GM19328 (cell line): Measurements from ENCODE around the gene CALR3.
"Not testable (repeated sequence)": the region's sequence is repeated elsewhere in the genome, so short reads cannot be mapped to it uniquely, and the experiment has no call there.

Source experiments
- ATAC-seq: cut with Tn5 transposase; IDR thresholded peaks from one replicate; pipeline ENCODE4 v1.9.1; 2021; ENCODE audit warnings: mild to moderate bottlenecking, moderate library complexity; ENCODE audit not compliant: unreplicated experiment

The CALR3 gene, protein sequence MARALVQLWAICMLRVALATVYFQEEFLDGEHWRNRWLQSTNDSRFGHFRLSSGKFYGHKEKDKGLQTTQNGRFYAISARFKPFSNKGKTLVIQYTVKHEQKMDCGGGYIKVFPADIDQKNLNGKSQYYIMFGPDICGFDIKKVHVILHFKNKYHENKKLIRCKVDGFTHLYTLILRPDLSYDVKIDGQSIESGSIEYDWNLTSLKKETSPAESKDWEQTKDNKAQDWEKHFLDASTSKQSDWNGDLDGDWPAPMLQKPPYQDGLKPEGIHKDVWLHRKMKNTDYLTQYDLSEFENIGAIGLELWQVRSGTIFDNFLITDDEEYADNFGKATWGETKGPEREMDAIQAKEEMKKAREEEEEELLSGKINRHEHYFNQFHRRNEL

GRCh38 chr19:16495982-16496612 lies at the start of gene CALR3, which contains the start of gene C19orf44:
CALR3 (minus strand) TSS chr19:16496167; CDS start chr19:16496129, 38 bp downstream.
C19orf44 (plus strand) TSS chr19:16496394; CDS start chr19:16500793, 4,399 bp downstream.
- peak; percentile 98 for ATAC-seq

GRCh38 chr19:16544473-16545231 lies 48.7 kb upstream of the CALR3 start:
- no peak for ATAC-seq

DNA sequence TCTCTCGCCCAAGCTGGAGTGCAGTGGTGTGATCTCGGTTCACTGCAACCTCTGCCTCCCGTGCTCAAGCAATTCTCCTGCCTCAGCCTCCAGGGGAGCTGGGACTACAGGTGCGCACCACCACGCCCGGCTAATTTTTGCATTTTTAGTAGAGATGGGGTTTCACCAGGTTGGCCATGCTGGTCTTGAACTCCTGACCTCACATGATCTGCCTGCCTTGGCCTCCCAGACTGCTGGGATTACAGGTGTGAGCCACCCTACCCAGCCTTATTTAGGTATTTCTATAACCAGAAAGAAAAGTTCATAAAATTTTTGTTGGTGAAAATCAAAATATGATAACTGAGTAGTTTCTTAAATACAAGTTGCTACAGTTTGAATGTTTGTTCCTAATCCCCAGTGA lies 47.8 kb upstream of the CALR3 start:
- ATAC-seq, result not testable (repeated sequence)

DNA sequence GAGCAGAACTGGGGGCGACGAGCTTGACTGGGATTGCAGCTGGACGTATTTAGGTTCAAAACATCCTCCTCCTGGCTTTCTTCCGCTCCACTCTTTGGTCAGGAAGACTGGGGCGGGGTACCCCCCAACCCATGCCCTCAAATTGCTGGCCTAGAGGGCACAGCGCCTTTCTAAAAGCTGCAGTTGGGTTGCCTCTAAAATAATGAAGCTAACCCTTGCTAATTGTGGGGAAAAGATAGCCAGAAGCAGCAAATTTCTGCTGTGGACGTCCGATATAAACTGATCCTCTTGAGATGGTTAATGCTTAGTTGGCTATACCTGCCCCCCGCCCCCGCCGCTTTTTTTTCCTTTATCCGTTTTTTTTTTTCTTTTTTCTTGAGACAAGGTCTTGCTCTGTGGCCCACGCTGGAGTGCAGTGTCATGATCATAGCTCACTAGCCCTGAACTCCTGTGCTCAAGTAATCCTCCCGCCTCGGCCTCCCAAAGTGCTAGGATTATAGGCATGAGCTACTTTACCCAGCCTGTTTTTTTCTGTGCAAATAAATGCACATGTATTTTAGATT lies 47.0 kb upstream of the CALR3 start:
- no peak for ATAC-seq

DNA sequence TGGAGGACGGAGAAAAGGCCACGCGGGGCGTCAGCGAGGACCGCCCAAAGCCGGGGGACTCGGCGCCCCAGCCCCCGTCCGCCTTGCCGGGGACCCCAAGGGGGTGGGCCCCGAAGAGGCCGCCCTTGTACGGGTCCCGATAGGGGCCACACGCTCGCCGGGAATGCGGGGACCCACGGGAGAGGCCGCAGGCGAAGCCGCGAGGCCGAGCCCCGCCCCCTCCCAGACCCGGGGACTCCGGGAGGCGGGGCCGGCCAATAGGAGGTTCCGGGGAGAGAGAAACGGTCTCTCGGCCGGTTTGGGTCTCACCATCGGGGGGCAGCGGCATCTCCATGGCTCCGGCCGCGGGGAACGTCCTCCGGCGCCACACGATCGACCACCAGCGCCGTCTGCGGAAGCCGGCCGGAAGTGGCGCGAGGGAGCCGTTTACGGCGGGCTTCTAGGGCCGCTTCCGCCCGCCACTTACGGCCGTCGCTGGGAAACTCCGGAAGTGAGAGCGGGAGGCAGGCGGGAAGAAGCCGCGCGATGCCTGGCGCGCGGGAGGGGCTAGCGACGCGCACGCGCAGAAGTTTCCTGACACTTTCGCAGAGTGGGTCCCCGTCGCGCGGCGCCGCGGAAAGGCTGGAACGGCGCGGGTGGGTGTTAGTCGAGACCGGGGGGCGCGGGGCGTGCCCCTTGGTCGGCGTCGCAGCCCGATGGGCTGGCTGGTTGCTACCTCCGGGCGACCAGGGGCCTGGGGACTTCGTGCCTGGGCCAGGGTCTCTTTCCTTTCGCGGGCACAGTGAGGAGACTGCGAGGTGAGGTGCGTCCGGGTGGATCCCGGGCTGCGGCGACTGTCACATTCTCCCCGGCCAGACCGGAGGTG lies 46.3 kb upstream of the CALR3 start, which contains the start of gene CHERP:
Gene CHERP, minus strand, starts transcription at position 393 of the 865 bp plus-strand sequence. Its CDS starts 59 bp downstream, at position 334.
- peak; percentile 67 for ATAC-seq

- ATAC-seq, result no peak
These were observed 45.6 kb upstream of the CALR3 start for GRCh38 chr19:16541526-16542044.

GRCh38 chr19:16540948-16541347 lies 45.0 kb upstream of the CALR3 start:
- no peak for ATAC-seq

DNA sequence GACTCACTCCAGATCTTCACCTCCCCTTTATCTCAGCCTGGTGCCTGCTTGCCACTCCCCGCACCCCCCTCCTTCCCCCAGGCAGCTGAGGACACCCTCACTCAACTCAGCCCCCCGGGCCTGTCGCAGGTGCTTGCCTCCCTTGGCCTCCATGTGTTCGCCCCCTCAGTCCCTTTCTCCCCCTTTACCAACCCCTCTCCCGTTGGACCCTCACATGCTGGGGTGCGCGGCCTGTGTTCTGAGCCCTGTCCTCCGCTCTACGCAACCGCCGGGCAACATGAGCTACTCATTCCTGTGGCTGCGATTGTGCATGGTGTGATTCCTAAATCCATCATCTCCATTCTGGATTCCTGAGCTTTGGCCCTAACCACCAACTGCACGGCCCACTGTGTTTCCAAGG lies 41.1 kb upstream of the CALR3 start:
- ATAC-seq, result no peak

DNA sequence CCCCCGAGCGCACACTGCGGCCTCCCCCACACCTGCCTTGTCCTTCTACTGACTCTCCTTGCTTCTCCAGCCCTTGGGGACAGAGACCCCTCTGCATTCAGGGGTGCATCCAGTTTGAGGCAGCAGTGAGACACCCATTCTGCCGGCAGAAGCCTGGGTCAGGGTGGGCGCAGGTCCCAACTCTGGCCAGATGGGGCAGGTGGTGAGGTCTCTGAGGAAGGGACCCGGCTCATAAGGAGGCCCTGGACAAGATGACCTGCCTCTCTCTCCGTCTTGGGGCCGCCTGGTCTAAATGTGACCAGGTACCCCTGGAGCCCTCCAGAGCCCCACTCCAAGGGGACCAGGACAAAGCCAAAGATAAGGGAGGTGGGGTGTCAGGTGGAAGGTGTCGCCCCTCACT lies 40.2 kb upstream of the CALR3 start:
- ATAC-seq, result no peak

DNA sequence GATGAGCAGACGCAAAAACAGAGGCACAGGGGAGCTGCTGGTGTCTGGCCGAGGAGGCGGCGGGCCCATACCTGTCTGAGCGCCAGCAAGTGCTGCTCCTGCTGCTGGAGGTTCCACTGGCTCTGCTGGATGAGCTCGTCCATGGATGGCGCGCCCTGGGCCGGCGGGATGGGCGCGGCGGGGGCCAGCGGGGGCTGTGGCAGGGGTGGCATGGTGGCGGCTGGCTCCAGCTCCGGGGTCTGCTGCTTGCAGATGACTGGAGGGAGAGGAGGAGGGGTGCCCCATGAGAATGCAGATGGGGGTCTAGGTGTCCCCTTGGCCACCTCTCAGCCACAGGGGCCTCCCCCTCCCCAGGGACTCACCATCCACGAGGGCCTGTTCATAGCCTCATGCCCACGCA lies 39.4 kb upstream of the CALR3 start:
- no peak for ATAC-seq

DNA sequence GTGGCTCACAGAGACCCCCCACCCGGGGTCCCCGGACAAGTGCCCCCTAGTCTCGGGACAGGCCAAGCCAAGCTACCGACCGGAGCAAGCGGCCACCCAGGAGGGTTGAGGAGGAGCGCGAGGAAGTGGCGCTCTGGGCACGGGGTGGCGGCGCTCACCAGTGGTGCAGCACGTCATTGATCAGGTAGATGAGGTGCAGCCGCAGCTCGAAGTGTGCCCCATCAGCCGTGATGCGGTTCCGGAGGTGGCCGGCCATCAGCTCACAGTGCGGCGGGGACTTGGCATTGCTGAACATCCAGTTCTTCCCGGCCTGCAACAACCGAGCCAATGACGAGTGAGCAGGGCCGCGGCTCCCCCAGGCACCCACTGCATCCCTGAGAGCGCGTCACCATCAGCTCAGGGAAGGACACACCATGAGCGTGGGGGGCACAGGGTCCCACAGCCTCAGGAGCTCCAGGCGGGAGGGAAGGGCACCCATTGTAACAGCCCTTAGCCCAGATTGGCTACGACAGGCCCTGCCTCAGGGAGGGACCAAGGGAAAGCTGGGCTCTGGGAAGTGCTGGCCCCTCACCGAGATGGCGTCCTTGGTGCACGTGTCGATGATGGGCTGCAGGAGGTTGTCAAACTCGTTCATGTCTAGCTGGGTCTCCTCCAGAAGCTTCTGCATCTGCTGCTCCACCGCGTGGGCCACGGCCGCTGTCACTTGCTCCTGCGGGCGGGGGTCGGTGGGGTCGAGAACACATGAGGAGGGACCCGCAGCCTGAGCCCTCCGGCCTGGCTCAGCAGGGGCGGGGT lies 36.7 kb upstream of the CALR3 start:
- no peak for ATAC-seq

GRCh38 chr19:16531380-16531669 lies 35.4 kb upstream of the CALR3 start:
- no peak for ATAC-seq

DNA sequence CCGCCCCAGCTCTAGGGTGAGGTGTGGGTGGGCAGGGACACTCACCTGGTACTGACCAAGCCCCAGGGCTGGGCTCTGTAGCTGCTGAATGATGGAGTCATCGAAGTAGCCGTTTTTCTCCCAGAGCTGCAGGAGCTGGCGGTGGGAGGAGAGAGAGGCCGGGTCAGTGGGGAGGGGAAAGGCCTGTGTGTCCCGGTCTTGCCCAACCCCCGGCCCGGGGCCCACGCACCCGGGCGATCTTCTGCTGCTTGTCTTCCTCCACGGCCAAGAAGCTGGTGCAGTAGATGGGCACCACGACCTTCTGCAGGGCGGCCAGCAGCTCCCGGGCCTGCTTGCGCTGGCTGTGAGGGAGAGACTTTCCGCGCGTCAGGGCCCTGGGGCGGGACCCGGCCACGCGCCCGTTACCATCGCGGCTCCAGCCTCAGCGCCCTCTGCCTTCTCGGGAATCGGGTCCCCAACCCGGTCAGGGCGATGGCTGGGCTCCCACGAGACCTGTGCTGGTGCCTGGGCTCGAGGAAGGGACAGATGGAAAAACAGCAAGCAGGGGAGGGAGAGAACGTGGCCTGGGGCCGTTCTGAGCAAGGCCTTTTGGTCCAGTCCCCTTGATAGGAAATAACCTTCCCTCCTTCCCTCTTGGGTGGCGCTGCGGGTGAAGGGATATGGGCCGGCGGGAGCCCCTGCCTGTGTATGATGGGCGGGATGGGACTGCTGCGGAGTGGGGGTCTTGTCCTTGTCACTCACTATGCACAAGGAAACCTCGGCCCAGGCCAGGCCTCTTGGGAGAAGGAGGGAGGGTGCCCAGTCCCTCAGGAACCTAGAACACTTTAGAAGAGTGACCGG lies 34.8 kb upstream of the CALR3 start:
- ATAC-seq, result no peak

GRCh38 chr19:16529466-16530144 lies 33.6 kb upstream of the CALR3 start:
- no peak for ATAC-seq

DNA sequence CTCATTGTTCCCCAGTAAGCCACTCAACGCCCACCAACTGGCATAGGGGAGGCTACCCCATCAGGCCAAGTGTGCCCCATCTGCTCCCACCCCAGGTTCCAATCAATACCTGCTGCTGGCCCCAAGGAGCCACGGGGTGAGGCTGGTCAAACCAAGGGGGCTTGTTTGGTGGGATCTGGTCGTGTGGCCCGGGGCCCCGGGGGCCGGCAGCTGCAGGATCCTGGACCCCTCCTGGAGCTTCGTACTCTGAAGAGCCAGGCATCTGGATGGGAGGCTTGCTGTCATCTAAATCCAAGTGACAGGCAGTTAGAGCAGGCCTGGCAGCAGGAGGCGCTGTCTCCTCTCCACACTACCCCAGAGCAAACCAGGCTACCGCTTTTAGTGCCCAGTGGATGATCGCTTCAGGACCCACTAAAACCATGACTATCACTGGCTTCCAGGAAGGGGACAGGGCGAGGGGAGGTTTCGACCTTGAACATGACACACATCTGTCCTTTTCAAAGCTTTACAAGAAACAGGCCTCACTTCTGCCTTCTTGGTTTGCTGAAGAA lies 32.1 kb upstream of the CALR3 start:
- no peak for ATAC-seq

- no peak for ATAC-seq
These were observed 31.5 kb upstream of the CALR3 start for GRCh38 chr19:16527334-16527935.
